Measurements from ENCODE around the gene LRRC28.

The LRRC28 gene

DNA sequence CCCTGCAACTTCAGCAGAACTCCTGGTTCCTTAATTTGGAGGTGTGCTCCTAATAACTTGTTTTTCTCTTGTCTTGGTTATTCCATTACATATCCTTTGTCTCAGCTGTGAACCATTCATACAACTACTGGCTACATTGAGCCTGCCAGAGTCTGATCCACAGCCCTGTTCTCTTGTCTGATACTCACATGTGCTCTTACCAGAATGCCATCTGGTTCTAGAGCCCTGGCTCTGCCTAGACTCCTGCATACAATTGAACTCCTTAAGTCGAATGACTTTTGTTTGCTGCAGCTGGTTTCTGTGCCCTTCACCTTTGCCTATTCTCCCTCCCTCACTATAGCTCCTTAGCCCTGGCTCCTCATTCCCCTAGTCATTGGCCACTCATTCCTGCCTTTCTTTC lies 85.5 kb downstream of the LRRC28 start:
- Mint-ChIP-seq H3K9me3 (no peaks in the 10 kb centered on the region), H3K36me3 (ENCODE audit: low read depth) (no peaks in the 10 kb centered on the region), H3K27me3 (ENCODE audit: low read depth, poor library complexity) (peaks cover 3% of the 10 kb centered on the region), H3K4me3 (no peak overlapping the region), H3K4me1 (no peaks in the 10 kb centered on the region), H3K27ac (no peak overlapping the region)
- TF ChIP-seq, protein P1, sequence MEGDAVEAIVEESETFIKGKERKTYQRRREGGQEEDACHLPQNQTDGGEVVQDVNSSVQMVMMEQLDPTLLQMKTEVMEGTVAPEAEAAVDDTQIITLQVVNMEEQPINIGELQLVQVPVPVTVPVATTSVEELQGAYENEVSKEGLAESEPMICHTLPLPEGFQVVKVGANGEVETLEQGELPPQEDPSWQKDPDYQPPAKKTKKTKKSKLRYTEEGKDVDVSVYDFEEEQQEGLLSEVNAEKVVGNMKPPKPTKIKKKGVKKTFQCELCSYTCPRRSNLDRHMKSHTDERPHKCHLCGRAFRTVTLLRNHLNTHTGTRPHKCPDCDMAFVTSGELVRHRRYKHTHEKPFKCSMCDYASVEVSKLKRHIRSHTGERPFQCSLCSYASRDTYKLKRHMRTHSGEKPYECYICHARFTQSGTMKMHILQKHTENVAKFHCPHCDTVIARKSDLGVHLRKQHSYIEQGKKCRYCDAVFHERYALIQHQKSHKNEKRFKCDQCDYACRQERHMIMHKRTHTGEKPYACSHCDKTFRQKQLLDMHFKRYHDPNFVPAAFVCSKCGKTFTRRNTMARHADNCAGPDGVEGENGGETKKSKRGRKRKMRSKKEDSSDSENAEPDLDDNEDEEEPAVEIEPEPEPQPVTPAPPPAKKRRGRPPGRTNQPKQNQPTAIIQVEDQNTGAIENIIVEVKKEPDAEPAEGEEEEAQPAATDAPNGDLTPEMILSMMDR (IDR thresholded peaks at IDR 0.05) = no peak
- no peak for DNase-seq

DNA sequence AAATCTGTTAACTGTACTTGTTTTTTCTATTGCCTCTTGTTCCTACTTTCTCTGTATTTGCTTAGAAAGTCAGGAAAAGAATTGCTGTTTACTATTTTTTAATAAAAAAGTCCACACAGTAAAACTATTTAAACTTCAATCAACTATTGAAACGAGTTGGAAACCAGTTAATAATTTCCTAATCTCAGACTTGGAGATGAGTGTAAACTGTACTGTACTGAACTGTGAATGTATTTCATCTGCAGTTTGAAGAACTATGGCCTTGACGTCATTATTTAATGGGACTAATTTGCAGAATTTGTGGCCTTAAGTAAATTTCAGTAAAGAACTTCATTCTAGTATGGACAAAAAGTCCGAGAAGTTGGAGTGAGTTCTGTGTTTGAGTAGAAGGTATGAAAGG lies 89.1 kb downstream of the LRRC28 start:
- Mint-ChIP-seq H3K27me3 (ENCODE audit: low read depth, poor library complexity) (peaks cover 3% of the 10 kb centered on the region), H3K4me3 (no peak overlapping the region), H3K9me3 (no peaks in the 10 kb centered on the region), H3K36me3 (ENCODE audit: low read depth) (no peaks in the 10 kb centered on the region), H3K27ac (no peak overlapping the region), H3K4me1 (no peaks in the 10 kb centered on the region)
- DNase-seq = no peak
- TF ChIP-seq, protein P1 (IDR thresholded peaks at IDR 0.05) = no peak

DNA sequence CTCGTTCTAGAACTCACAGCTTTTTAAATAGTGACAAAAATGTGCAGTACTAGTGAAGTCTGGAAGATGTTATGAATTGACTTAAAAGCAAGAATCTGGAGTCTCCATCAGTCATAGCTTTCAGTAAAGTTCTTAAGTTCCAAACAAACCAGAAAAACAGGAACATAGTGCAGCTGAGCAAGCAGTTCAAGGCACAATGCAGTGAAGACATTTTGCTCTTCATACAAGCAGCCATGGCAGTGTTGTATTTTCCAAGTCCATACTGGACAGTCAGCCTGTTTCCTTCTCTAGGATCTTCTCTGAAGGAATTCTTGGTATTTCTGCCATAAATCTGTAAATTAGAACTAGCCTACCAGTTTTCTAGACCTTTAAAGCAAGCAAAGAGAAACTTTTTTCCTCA lies 90.5 kb downstream of the LRRC28 start:
- no peak for DNase-seq
- Mint-ChIP-seq H3K9me3 (no peaks in the 10 kb centered on the region), H3K4me1 (no peaks in the 10 kb centered on the region), H3K27me3 (ENCODE audit: low read depth, poor library complexity) (no peaks in the 10 kb centered on the region), H3K4me3 (no peak overlapping the region), H3K27ac (no peak overlapping the region), H3K36me3 (ENCODE audit: low read depth) (no peaks in the 10 kb centered on the region)
- TF ChIP-seq, protein P1 (IDR thresholded peaks at IDR 0.05) = no peak

DNA sequence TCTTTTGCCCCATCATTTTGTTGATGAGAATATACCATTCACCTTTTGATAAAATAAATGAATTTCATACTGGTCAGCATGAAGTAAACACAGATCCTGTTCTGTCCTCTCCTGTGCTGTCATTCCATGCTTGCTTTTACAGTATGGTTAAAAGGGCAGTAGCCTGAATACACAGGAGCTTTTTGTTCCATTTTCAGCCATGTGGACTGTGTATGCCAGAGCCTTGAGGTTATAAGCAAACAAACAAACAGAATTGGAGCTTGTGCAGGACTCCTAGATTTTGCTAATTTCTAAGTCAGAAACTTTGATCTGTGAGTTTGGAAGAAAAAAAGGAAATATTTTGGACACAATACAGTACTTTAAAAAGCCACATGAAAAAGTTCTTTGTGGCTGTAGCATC lies 91.9 kb downstream of the LRRC28 start:
- Mint-ChIP-seq H3K27me3 (ENCODE audit: low read depth, poor library complexity) (no peaks in the 10 kb centered on the region), H3K27ac (no peak overlapping the region), H3K4me3 (no peak overlapping the region), H3K4me1 (no peaks in the 10 kb centered on the region), H3K36me3 (ENCODE audit: low read depth) (no peaks in the 10 kb centered on the region), H3K9me3 (no peaks in the 10 kb centered on the region)
- DNase-seq = no peak
- TF ChIP-seq, protein P1 (IDR thresholded peaks at IDR 0.05) = no peak

DNA sequence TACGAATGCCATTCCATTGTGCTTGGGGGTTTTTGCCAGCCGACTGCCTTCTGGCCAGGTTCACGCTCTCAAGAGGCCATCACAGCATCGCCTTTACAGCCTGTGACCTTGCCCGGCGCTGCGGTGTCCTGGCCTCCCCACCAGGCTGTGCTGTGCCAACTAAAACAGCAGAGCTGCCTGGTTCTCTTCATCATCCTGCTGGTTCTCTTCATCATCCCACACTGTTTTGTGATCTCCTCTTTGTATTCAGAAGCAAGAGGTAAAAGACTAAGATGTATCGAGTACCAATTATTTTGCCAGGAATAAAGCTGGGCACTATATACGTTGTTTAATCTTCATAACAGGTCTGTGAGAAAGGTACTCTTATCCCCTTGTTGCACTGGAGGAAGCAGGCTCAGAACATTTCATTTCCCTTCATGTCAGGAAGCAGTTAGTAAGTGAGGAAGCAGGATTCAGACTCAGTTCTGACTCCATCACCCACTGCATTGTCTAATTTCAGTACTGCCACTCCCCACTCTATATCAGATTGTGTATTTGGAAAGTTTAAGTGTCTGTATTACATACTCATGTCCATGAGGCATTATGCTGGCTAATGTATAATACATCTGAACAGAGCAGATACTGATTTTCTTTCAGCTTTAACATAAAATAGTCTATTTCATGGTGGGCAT lies 92.7 kb downstream of the LRRC28 start:
- Mint-ChIP-seq H3K9me3 (no peaks in the 10 kb centered on the region), H3K4me3 (no peak overlapping the region), H3K27me3 (ENCODE audit: low read depth, poor library complexity) (no peaks in the 10 kb centered on the region), H3K27ac (no peak overlapping the region), H3K4me1 (no peaks in the 10 kb centered on the region), H3K36me3 (ENCODE audit: low read depth) (peaks cover 2% of the 10 kb centered on the region)
- peak; percentile 33 for DNase-seq
- TF ChIP-seq, protein P1 (IDR thresholded peaks at IDR 0.05) = peak; percentile 39

DNA sequence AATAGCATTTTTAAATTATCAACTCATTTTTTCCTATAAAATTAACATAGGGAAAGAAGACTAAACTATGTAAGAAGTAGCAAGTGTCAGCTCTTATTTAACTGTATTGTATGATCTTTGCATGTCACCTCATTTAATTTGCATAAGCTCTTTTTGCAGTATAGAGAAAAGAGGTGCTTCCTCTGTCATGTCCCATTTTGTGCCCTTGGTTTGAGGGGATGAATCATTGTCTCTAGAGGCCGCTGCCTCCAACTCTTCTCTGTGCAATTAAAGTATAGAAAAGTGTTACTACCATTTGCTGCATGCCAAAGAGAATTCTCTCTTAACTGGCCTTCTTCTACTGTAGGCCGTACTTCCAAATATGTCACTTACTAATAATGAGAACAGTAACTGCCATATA lies 93.4 kb downstream of the LRRC28 start:
- Mint-ChIP-seq H3K4me1 (no peaks in the 10 kb centered on the region), H3K36me3 (ENCODE audit: low read depth) (peaks cover 8% of the 10 kb centered on the region), H3K9me3 (peaks cover 5% of the 10 kb centered on the region), H3K4me3 (no peak overlapping the region), H3K27me3 (ENCODE audit: low read depth, poor library complexity) (no peaks in the 10 kb centered on the region), H3K27ac (no peak overlapping the region)
- DNase-seq = no peak
- TF ChIP-seq, protein P1 (IDR thresholded peaks at IDR 0.05) = no peak
